SK-N-SH (cell line): Measurements from ENCODE around the gene RARG. TPM values are rescaled to one million over a fixed set of nuclear protein-coding genes. Genes with fewer than 3 reads are reported as not detected.
"Not testable (repeated sequence)": the region's sequence is repeated elsewhere in the genome, so short reads cannot be mapped to it uniquely, and the experiment has no call there.

Experiments
- CTCF ChIA-PET: fragments of 300-600, 350-600 bp; formaldehyde crosslinking; extraction: SDS; loops from one replicate; lab custom pipeline; 2021; lab: Yijun Ruan, JAX
- POLR2A ChIA-PET: fragments of 350-600 bp; sonication (Branson Sonifier 250); formaldehyde crosslinking; extraction: SDS; loops from one replicate; lab custom pipeline; 2020; ENCODE audit warnings: antibody characterized with exemption, inconsistent platforms; lab: Yijun Ruan, JAX
- DNase-seq: peaks from one replicate; pipeline ENCODE4 v3.0.0; 2012
- H2AFZ ChIP-seq: fragments of 200-600 bp; sonication (generic); 2 replicates; pipeline ENCODE4 v1.8.1; 2016; ENCODE audit warnings: antibody characterized with exemption, mild to moderate bottlenecking, low read depth
- H3F3A ChIP-seq: fragments of 200-600 bp; sonication (generic); replicated peaks from 2 replicates; pipeline ENCODE3; 2016; ENCODE audit warnings: antibody characterized with exemption, mild to moderate bottlenecking; ENCODE audit not compliant: insufficient read depth
- H3K27ac ChIP-seq, 2 experiments: fragments of 200-500 bp in 1 of 2; fragments of 200-600 bp in 1 of 2; sonication (Bioruptor generic) in 1 of 2; sonication (generic), shearing (Covaris generic) in 1 of 2; 2 replicates each; pipeline versions ENCODE4 v1.5.1 to v1.6.1; 2014 to 2016; ENCODE audit warnings: low read depth in 2 of 2, inconsistent platforms in 1 of 2, low read length in 1 of 2, mild to moderate bottlenecking in 1 of 2, mixed read lengths in 1 of 2
- H3K27me3 ChIP-seq: fragments of 200-600 bp; sonication (generic), shearing (Covaris generic); 2 replicates; pipeline ENCODE4 v1.6.1; 2016; ENCODE audit warnings: mixed run types; ENCODE audit not compliant: insufficient read depth
- H3K36me3 ChIP-seq, 2 experiments: fragments of 200-500 bp in 1 of 2; fragments of 200-600 bp in 1 of 2; sonication (Bioruptor generic) in 1 of 2; sonication (generic) in 1 of 2; replicated peaks in 1 of 2; 2 replicates each; pipeline versions ENCODE3 to v1.5.1; 2014 to 2016; ENCODE audit warnings: low read length in 1 of 2, mild to moderate bottlenecking in 1 of 2; ENCODE audit not compliant: insufficient read depth in 2 of 2, control insufficient read depth in 1 of 2
- H3K4me1 ChIP-seq, 2 experiments: fragments of 200-500 bp in 1 of 2; fragments of 200-600 bp in 1 of 2; sonication (Bioruptor generic) in 1 of 2; sonication (generic), shearing (Covaris generic) in 1 of 2; 2 replicates each; pipeline versions ENCODE4 v1.5.1 to v1.6.1; 2014 to 2016; ENCODE audit warnings: low read depth in 1 of 2, low read length in 1 of 2, mixed run types in 1 of 2; ENCODE audit not compliant: insufficient read depth in 2 of 2, control insufficient read depth in 1 of 2
- H3K4me2 ChIP-seq: fragments of 200-600 bp; sonication (generic), shearing (Covaris generic); 2 replicates; pipeline ENCODE4 v1.6.1; 2017; ENCODE audit warnings: mixed run types
- H3K4me3 ChIP-seq, 2 experiments: fragments of 200-500 bp in 1 of 2; fragments of 200-600 bp in 1 of 2; sonication (Bioruptor generic) in 1 of 2; sonication (generic), shearing (Covaris generic) in 1 of 2; 2 replicates each; pipeline versions ENCODE4 v1.5.1 to v1.8.1; 2014 to 2016; ENCODE audit warnings: low read depth in 2 of 2, inconsistent platforms in 1 of 2, low read length in 1 of 2, mild to moderate bottlenecking in 1 of 2, mixed read lengths in 1 of 2, moderate library complexity in 1 of 2
- H3K79me2 ChIP-seq: fragments of 200-600 bp; sonication (generic); 2 replicates; pipeline ENCODE4 v1.8.1; 2017; ENCODE audit warnings: mild to moderate bottlenecking; ENCODE audit not compliant: insufficient read depth
- H3K9ac ChIP-seq: fragments of 200-600 bp; sonication (generic); 2 replicates; pipeline ENCODE4 v1.6.1; 2017; ENCODE audit warnings: mixed run types
- H3K9me2 ChIP-seq: fragments of 200-600 bp; sonication (generic); 2 replicates; pipeline ENCODE4 v1.6.1; 2017; ENCODE audit warnings: mixed run types
- H3K9me3 ChIP-seq: fragments of 200-600 bp; sonication (generic); 2 replicates; pipeline ENCODE4 v1.6.1; 2017; ENCODE audit warnings: mixed run types, mild to moderate bottlenecking, moderate library complexity
- H4K20me1 ChIP-seq: fragments of 200-600 bp; sonication (generic); 2 replicates; pipeline ENCODE4 v1.6.1; 2017; ENCODE audit warnings: mild to moderate bottlenecking, mixed run types; ENCODE audit not compliant: insufficient read depth
- CHD2 ChIP-seq: fragments of 150-350 bp; IDR thresholded peaks from 2 replicates; pipeline ENCODE4 v1.6.1; 2018; ENCODE audit warnings: low read length; ENCODE audit not compliant: partially characterized antibody
- EZH2phosphoT487 ChIP-seq: fragments of 200-600 bp; sonication (generic); IDR thresholded peaks from 2 replicates; pipeline ENCODE4 v1.6.1; 2017; ENCODE audit warnings: low read depth, mixed run types, mild to moderate bottlenecking, antibody characterized with exemption, moderate library complexity, borderline replicate concordance
- FOSL2 ChIP-seq: IDR thresholded peaks from 2 replicates; pipeline ENCODE4 v1.4.0; 2012; ENCODE audit warnings: low read depth, mild to moderate bottlenecking, moderate library complexity, borderline replicate concordance
- GATA2 ChIP-seq: sonication (generic); formaldehyde crosslinking; IDR thresholded peaks from 2 replicates; pipeline ENCODE4 v1.5.0; 2020; ENCODE audit warnings: mild to moderate bottlenecking, missing genetic modification reagents
- JUND ChIP-seq: IDR thresholded peaks from 2 replicates; pipeline ENCODE4 v1.4.0; 2012
- NFIC ChIP-seq: IDR thresholded peaks from 2 replicates; pipeline ENCODE4 v1.4.0; 2012; ENCODE audit warnings: borderline replicate concordance
- RAD21 ChIP-seq: IDR thresholded peaks from 2 replicates; pipeline ENCODE4 v1.6.1; 2012; ENCODE audit warnings: mild to moderate bottlenecking, low read length
- RCOR1 ChIP-seq: fragments of 150-350 bp; IDR thresholded peaks from 2 replicates; pipeline ENCODE4 v1.6.1; 2017; ENCODE audit warnings: antibody characterized with exemption, low read length
- RFX5 ChIP-seq: IDR thresholded peaks from 2 replicates; pipeline ENCODE4 v1.6.1; 2012; ENCODE audit warnings: mild to moderate bottlenecking, improper control_type of control experiment, low read length
- RXRA ChIP-seq: IDR thresholded peaks from 2 replicates; pipeline ENCODE4 v1.4.0; 2012; ENCODE audit warnings: low read depth, mild to moderate bottlenecking, borderline replicate concordance
- SIN3A ChIP-seq: IDR thresholded peaks from 2 replicates; pipeline ENCODE4 v1.6.1; 2012; ENCODE audit warnings: low read depth, mild to moderate bottlenecking, low read length, moderate library complexity, borderline replicate concordance
- YY1 ChIP-seq: IDR thresholded peaks from 2 replicates; pipeline ENCODE4 v1.4.0; 2012; ENCODE audit warnings: low read depth, mild to moderate bottlenecking
- WGBS: methylation state at CpG from one replicate; pipeline ENCODE4 v1.1.6; 2017; ENCODE audit warnings: low lambda C conversion rate; 5-methylcytosine and 5-hydroxymethylcytosine counted together
- polyA plus RNA-seq, 3 experiments: library from polyadenylated mRNA; depleted of rRNA; stranded (reverse); fragments of >200 nt; gene quantifications; 2 replicates each; pipeline ENCODE4 v1.2.3, GENCODE V29; 2012
- TF ChIP-seq, protein P1 (sequence below): IDR thresholded peaks from 2 replicates; pipeline ENCODE4 v1.6.1; 2012; ENCODE audit warnings: mild to moderate bottlenecking, low read depth, low read length, moderate library complexity
- TF ChIP-seq, protein P2 (sequence below): fragments of 200-600 bp; sonication (generic); IDR thresholded peaks from 2 replicates; pipeline ENCODE4 v1.6.1; 2017; ENCODE audit warnings: antibody characterized with exemption, mild to moderate bottlenecking, moderate library complexity
- TF ChIP-seq, protein P3 (sequence below): IDR thresholded peaks from 2 replicates; pipeline ENCODE4 v1.4.0; 2012; ENCODE audit warnings: low read depth

RARG gene
- polyA plus RNA-seq, 1 of the 3 experiments (the other 2 are of a cell fraction): 36.6 TPM

DNA sequence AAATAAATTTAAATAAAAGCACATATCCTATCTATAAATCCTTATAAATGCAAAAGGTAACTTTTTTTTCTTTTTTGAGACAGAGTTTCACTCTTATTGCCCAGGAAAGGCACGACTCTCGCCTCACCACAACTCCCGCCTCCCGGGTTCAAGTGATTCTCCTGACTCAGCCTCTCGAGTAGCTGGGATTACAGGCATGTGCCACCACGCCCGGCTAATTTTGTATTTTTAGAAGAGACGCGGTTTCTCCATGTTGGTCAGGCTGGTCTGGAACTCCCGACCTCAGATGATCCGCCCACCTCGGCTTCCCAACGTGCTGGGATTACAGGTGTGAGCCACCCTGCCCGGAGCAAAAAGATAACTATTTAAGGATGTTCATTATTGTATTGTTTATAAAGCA, 53.2 kb downstream of the RARG start:
- H3K9ac ChIP-seq, DNase-seq, H3K27me3 ChIP-seq, H3K9me2 ChIP-seq, H3K4me3 ChIP-seq, H3K4me2 ChIP-seq, H4K20me1 ChIP-seq, H3K27ac ChIP-seq, POLR2A ChIA-PET, H3K9me3 ChIP-seq, H2AFZ ChIP-seq: not testable (repeated sequence)
- WGBS: 96% methylated on average over 14 of the region's 14 CpGs
- H3K79me2 ChIP-seq: peaks cover 28% of the 10 kb centered on the region
- peaks cover 32% of the 10 kb centered on the region for H3F3A ChIP-seq
- H3K36me3 ChIP-seq: peaks cover 18 to 20% of the 10 kb centered on the region in 2 experiments
- CTCF ChIA-PET: interaction anchor here (6.3 to 23.1 kb wide), 2 partner anchors 18 kb away, joined by 39 to 272 read pairs; no protein-coding TSS in a partner anchor
- H3K4me1 ChIP-seq: peaks cover 23 to 25% of the 10 kb centered on the region in 2 experiments; a peak in 3 of 4 replicates

DNA sequence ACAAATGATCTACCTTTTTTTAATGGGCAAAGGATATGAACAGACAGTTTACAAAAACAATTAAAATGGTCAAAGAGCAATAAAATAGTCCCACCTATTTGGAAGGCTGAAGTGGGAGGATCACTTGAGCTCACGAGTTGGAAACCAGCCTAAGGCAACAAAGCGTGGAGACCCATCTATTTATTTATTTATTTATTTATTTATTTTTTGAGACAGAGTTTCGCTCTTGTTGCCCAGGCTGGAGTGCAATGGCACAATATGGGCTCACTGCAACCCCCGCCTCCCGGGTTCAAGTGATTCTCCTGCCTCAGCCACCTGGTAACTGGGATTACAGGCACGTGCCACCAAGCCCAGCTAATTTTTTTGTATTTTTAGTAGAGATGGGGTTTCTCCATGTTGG, 54.6 kb downstream of the RARG start:
- not testable (repeated sequence) for H3K9ac ChIP-seq, DNase-seq, H3K9me3 ChIP-seq, H3K27me3 ChIP-seq, H2AFZ ChIP-seq, H3K4me3 ChIP-seq, H3K9me2 ChIP-seq, H3K4me2 ChIP-seq, H3K27ac ChIP-seq, H4K20me1 ChIP-seq
- H3K36me3 ChIP-seq: peaks cover 8 to 10% of the 10 kb centered on the region in 2 experiments
- 93% methylated on average over 6 of the region's 6 CpGs for WGBS
- H3F3A ChIP-seq: peaks cover 32% of the 10 kb centered on the region
- ChIA-PET CTCF (interaction anchor here (1.1 to 23.1 kb wide), 4 partner anchors 11 to 111 kb away, joined by 4 to 272 read pairs (median 6); no protein-coding TSS in a partner anchor), POLR2A (interaction anchor here (1.2 kb wide), 1 partner anchor 10 kb away, joined by 3 read pairs; no protein-coding TSS in a partner anchor)
- peaks cover 14% of the 10 kb centered on the region for H3K79me2 ChIP-seq
- peaks cover 18 to 24% of the 10 kb centered on the region in 2 experiments; a peak in 3 of 4 replicates for H3K4me1 ChIP-seq

DNA sequence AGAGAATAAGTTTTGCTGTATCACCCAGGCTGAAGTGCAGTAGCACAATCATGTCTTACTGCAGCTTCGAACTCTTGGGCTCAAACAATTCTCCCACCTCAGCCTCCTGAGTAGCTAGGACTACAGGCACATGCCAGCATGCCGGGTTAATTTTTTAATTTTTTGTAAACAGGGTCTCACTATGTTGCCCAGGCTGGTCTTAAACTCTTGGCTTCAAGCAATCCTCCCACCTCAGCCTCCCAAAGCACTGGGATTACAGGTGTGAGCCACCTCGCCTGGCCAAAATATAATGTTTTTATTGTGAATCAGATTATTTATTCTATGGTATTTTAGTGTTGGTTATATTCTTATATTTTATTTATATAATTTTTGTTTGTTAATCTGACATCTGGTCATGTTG, 55.3 kb downstream of the RARG start:
- H3F3A ChIP-seq: peaks cover 29% of the 10 kb centered on the region
- POLR2A ChIA-PET: interaction anchor here (0.7 to 1.2 kb wide), 2 partner anchors 11 to 298 kb away, joined by 3 read pairs; no protein-coding TSS in a partner anchor
- DNase-seq: no peak
- H3K4me2 ChIP-seq: no peak overlapping the region
- H4K20me1 ChIP-seq: no peaks in the 10 kb centered on the region; the same call in 1 of the 2 replicates
- no peaks in the 10 kb centered on the region for H3K27me3 ChIP-seq
- no peak overlapping the region for H2AFZ ChIP-seq
- peaks cover 16 to 19% of the 10 kb centered on the region in 2 experiments; a peak in 3 of 4 replicates for H3K4me1 ChIP-seq
- no peak overlapping the region for H3K4me3 ChIP-seq
- peaks cover 2 to 3% of the 10 kb centered on the region in 2 experiments for H3K36me3 ChIP-seq
- H3K27ac ChIP-seq: no peak overlapping the region
- no peaks in the 10 kb centered on the region for H3K9me3 ChIP-seq
- H3K9me2 ChIP-seq: no peaks in the 10 kb centered on the region
- H3K9ac ChIP-seq: no peak overlapping the region
- TF ChIP-seq FOSL2 (no peak), CHD2 (no peak), RAD21 (no peak), SIN3A (no peak), RCOR1 (no peak), RFX5 (no peak), GATA2 (CRISPR knock-in tag) (no peak), EZH2phosphoT487 (no peak), YY1 (no peak), RXRA (no peak), NFIC (no peak), JUND (no peak)
- TF ChIP-seq, protein P1, sequence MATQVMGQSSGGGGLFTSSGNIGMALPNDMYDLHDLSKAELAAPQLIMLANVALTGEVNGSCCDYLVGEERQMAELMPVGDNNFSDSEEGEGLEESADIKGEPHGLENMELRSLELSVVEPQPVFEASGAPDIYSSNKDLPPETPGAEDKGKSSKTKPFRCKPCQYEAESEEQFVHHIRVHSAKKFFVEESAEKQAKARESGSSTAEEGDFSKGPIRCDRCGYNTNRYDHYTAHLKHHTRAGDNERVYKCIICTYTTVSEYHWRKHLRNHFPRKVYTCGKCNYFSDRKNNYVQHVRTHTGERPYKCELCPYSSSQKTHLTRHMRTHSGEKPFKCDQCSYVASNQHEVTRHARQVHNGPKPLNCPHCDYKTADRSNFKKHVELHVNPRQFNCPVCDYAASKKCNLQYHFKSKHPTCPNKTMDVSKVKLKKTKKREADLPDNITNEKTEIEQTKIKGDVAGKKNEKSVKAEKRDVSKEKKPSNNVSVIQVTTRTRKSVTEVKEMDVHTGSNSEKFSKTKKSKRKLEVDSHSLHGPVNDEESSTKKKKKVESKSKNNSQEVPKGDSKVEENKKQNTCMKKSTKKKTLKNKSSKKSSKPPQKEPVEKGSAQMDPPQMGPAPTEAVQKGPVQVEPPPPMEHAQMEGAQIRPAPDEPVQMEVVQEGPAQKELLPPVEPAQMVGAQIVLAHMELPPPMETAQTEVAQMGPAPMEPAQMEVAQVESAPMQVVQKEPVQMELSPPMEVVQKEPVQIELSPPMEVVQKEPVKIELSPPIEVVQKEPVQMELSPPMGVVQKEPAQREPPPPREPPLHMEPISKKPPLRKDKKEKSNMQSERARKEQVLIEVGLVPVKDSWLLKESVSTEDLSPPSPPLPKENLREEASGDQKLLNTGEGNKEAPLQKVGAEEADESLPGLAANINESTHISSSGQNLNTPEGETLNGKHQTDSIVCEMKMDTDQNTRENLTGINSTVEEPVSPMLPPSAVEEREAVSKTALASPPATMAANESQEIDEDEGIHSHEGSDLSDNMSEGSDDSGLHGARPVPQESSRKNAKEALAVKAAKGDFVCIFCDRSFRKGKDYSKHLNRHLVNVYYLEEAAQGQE: no peak
- TF ChIP-seq, protein P2, sequence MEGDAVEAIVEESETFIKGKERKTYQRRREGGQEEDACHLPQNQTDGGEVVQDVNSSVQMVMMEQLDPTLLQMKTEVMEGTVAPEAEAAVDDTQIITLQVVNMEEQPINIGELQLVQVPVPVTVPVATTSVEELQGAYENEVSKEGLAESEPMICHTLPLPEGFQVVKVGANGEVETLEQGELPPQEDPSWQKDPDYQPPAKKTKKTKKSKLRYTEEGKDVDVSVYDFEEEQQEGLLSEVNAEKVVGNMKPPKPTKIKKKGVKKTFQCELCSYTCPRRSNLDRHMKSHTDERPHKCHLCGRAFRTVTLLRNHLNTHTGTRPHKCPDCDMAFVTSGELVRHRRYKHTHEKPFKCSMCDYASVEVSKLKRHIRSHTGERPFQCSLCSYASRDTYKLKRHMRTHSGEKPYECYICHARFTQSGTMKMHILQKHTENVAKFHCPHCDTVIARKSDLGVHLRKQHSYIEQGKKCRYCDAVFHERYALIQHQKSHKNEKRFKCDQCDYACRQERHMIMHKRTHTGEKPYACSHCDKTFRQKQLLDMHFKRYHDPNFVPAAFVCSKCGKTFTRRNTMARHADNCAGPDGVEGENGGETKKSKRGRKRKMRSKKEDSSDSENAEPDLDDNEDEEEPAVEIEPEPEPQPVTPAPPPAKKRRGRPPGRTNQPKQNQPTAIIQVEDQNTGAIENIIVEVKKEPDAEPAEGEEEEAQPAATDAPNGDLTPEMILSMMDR: no peak
- TF ChIP-seq, protein P3, sequence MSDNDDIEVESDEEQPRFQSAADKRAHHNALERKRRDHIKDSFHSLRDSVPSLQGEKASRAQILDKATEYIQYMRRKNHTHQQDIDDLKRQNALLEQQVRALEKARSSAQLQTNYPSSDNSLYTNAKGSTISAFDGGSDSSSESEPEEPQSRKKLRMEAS: no peak
- 96% methylated on average over 3 of the region's 3 CpGs for WGBS
- peaks cover 7% of the 10 kb centered on the region for H3K79me2 ChIP-seq
- CTCF ChIA-PET: interaction anchor here (1.1 to 23.1 kb wide), 5 partner anchors 12 to 111 kb away, joined by 4 to 272 read pairs (median 7); no protein-coding TSS in a partner anchor
